Measurements from ENCODE around the gene ANKRD30B.
"Not testable (repeated sequence)": the region's sequence is repeated elsewhere in the genome, so short reads cannot be mapped to it uniquely, and the experiment has no call there.

The ANKRD30B gene

GRCh38 chr18:14747513-14748474, at the start of gene ANKRD30B:
Gene ANKRD30B, plus strand, starts transcription at chr18:14748172. Its CDS starts 248 bp downstream, at chr18:14748420.
- DNase-seq, result no peak

- DNase-seq, result not testable (repeated sequence)
Observed at GRCh38 chr18:14701286-14702040, 46.5 kb upstream of the ANKRD30B start.

GRCh38 chr18:14709761-14710160, 38.2 kb upstream of the ANKRD30B start:
- DNase-seq, result not testable (repeated sequence)

- DNase-seq, result not testable (repeated sequence)
Observed at GRCh38 chr18:14721569-14721968, 26.4 kb upstream of the ANKRD30B start.

- not testable (repeated sequence) for DNase-seq
Observed at GRCh38 chr18:14739056-14739455, 8.9 kb upstream of the ANKRD30B start.

- no peak for DNase-seq
Observed at GRCh38 chr18:14746897-14747296, 1.1 kb upstream of the ANKRD30B start.

- DNase-seq, result no peak
Observed at GRCh38 chr18:14748496-14748895, 524 bp downstream of the ANKRD30B start.

GRCh38 chr18:14763566-14763965, 15.6 kb downstream of the ANKRD30B start:
- DNase-seq, result not testable (repeated sequence)

- DNase-seq, result no peak
Observed at GRCh38 chr18:14767474-14767873, 19.5 kb downstream of the ANKRD30B start.

GRCh38 chr18:14768241-14768640, 20.3 kb downstream of the ANKRD30B start:
- no peak for DNase-seq

GRCh38 chr18:14769381-14769780, 21.4 kb downstream of the ANKRD30B start:
- DNase-seq, result no peak

- DNase-seq, result no peak
Observed at GRCh38 chr18:14776801-14777200, 28.8 kb downstream of the ANKRD30B start.

GRCh38 chr18:14781671-14782070, 33.7 kb downstream of the ANKRD30B start:
- DNase-seq, result no peak

GRCh38 chr18:14784133-14784532, 36.2 kb downstream of the ANKRD30B start:
- DNase-seq, result no peak

GRCh38 chr18:14796876-14797275, 48.9 kb downstream of the ANKRD30B start:
- DNase-seq, result not testable (repeated sequence)

GRCh38 chr18:14797969-14798764, 50.2 kb downstream of the ANKRD30B start:
- DNase-seq, result not testable (repeated sequence)

- not testable (repeated sequence) for DNase-seq
Observed at GRCh38 chr18:14811081-14811480, 63.1 kb downstream of the ANKRD30B start.

GRCh38 chr18:14826972-14827632, 79.1 kb downstream of the ANKRD30B start:
- DNase-seq, result not testable (repeated sequence)

- DNase-seq, result not testable (repeated sequence)
Observed at GRCh38 chr18:14841607-14842006, 93.6 kb downstream of the ANKRD30B start.

- not testable (repeated sequence) for DNase-seq
Observed at GRCh38 chr18:14851533-14851932, 103.6 kb downstream of the ANKRD30B start.

- not testable (repeated sequence) for DNase-seq
Observed at GRCh38 chr18:14855634-14856033, 107.7 kb downstream of the ANKRD30B start.

GRCh38 chr18:14856256-14856655, 108.3 kb downstream of the ANKRD30B start:
- DNase-seq, result not testable (repeated sequence)

Measured in activated CD4-positive, CD25-positive, alpha-beta regulatory T cell (primary cell).